WTC11 (cell line): ENCODE data around the gene ANXA11. TPM values are rescaled to one million over a fixed set of nuclear protein-coding genes. Genes with fewer than 3 reads are reported as not detected.

Source experiments
- ATAC-seq: fragments of 200-7000 bp; cut with Tn5 transposase; 2 replicates; pipeline ENCODE4 v1.10.0; 2021; ENCODE audit warnings: mild to moderate bottlenecking, moderate library complexity
- CTCF ChIA-PET: fragments of 300-600 bp; sonication (Branson Sonifier 250); formaldehyde crosslinking; loops from one replicate; lab custom pipeline; 2021; ENCODE audit warnings: antibody characterized with exemption; lab: Charles Lee
- POLR2A ChIA-PET: fragments of 350-600 bp; sonication (Branson Sonifier 250); formaldehyde crosslinking; loops from one replicate; lab custom pipeline; 2021; ENCODE audit warnings: antibody characterized with exemption; lab: Charles Lee
- DNase-seq: peaks from one replicate; pipeline ENCODE4 v3.0.0; 2021; ENCODE audit warnings: low spot score
- H3K27ac Mint-ChIP-seq: 2 replicates; pipeline ENCODE4 v1.8.0; 2021; ENCODE audit warnings: mixed read lengths
- H3K27me3 Mint-ChIP-seq: 2 replicates; pipeline ENCODE4 v1.8.0; 2021; ENCODE audit warnings: low read depth, mild to moderate bottlenecking, moderate library complexity, mixed read lengths
- H3K36me3 Mint-ChIP-seq: 2 replicates; pipeline ENCODE4 v1.8.0; 2021; ENCODE audit warnings: mixed read lengths
- H3K4me1 Mint-ChIP-seq: 2 replicates; pipeline ENCODE4 v1.8.0; 2022; ENCODE audit warnings: mixed read lengths
- H3K4me3 Mint-ChIP-seq: 2 replicates; pipeline ENCODE4 v1.8.0; 2021; ENCODE audit warnings: mild to moderate bottlenecking, moderate library complexity, mixed read lengths
- H3K9me3 Mint-ChIP-seq: 2 replicates; pipeline ENCODE4 v1.8.0; 2021; ENCODE audit warnings: mixed read lengths
- CTCF ChIP-seq: fragments of 200-600 bp; IDR thresholded peaks from 2 replicates; pipeline ENCODE4 v1.8.0; 2022; ENCODE audit warnings: antibody characterized with exemption
- E2F1 ChIP-seq: sonication (generic); formaldehyde crosslinking; IDR thresholded peaks from 2 replicates; pipeline ENCODE4 v1.8.0; 2022; ENCODE audit warnings: mild to moderate bottlenecking, missing genetic modification reagents
- ERG ChIP-seq: fragments of 250-450 bp; sonication (Bioruptor Pico); IDR thresholded peaks from 2 replicates; pipeline ENCODE4 v1.8.0; 2021; ENCODE audit warnings: mild to moderate bottlenecking
- HMGXB4 ChIP-seq: sonication (generic); formaldehyde crosslinking; IDR thresholded peaks from 2 replicates; pipeline ENCODE4 v1.8.1; 2023; ENCODE audit warnings: mild to moderate bottlenecking, moderate library complexity, missing genetic modification reagents
- NFATC4 ChIP-seq: fragments of 250-450 bp; sonication (Bioruptor Pico); IDR thresholded peaks from 2 replicates; pipeline ENCODE4 v1.9.0; 2021; ENCODE audit warnings: mild to moderate bottlenecking
- NFYB ChIP-seq: sonication (generic); formaldehyde crosslinking; conservative IDR thresholded peaks from 2 replicates; pipeline ENCODE4 v1.8.0; 2022; ENCODE audit warnings: low read depth, missing genetic modification reagents
- NR2C2 ChIP-seq: sonication (generic); formaldehyde crosslinking; IDR thresholded peaks from 2 replicates; pipeline ENCODE4 v1.8.0; 2022; ENCODE audit warnings: mild to moderate bottlenecking, missing genetic modification reagents
- PRDM15 ChIP-seq: sonication (generic); formaldehyde crosslinking; IDR thresholded peaks from 2 replicates; pipeline ENCODE4 v1.8.0; 2022; ENCODE audit warnings: missing genetic modification reagents
- RELA ChIP-seq: sonication (generic); formaldehyde crosslinking; IDR thresholded peaks from 2 replicates; pipeline ENCODE4 v1.8.1; 2022; ENCODE audit warnings: missing genetic modification reagents, mild to moderate bottlenecking, borderline replicate concordance
- SMAD4 ChIP-seq: sonication (generic); formaldehyde crosslinking; IDR thresholded peaks from 2 replicates; pipeline ENCODE4 v1.8.0; 2022; ENCODE audit warnings: mild to moderate bottlenecking, missing genetic modification reagents
- TEAD4 ChIP-seq: sonication (generic); formaldehyde crosslinking; IDR thresholded peaks from 2 replicates; pipeline ENCODE4 v1.8.0; 2022; ENCODE audit warnings: mild to moderate bottlenecking, missing genetic modification reagents
- USF2 ChIP-seq: sonication (generic); formaldehyde crosslinking; IDR thresholded peaks from 2 replicates; pipeline ENCODE4 v1.8.1; 2023; ENCODE audit warnings: mild to moderate bottlenecking, missing genetic modification reagents, moderate library complexity
- ZNF121 ChIP-seq: sonication (generic); formaldehyde crosslinking; IDR thresholded peaks from 2 replicates; pipeline ENCODE4 v1.8.0; 2023; ENCODE audit warnings: missing genetic modification reagents
- ZSCAN18 ChIP-seq: fragments of 250-450 bp; sonication (Bioruptor Pico); IDR thresholded peaks from 2 replicates; pipeline ENCODE4 v2.1.2; 2022; ENCODE audit warnings: mild to moderate bottlenecking, moderate library complexity
- total RNA-seq: library from RNA; stranded (reverse); gene quantifications from 3 replicates; pipeline ENCODE4 v1.2.3, GENCODE V29; 2021

ANXA11 gene
- total RNA-seq, 1 experiment from 2014 or later: 83.3 TPM

GRCh38 chr10:80144696-80145131 is 60.6 kb downstream of the ANXA11 start:
- ChIA-PET POLR2A (interaction anchor here (1.4 kb wide), 1 partner anchor 78 kb away, joined by 6 read pairs; no protein-coding TSS in a partner anchor), CTCF (interaction anchor here (0.9 to 2.4 kb wide), 11 partner anchors 10 to 116 kb away, joined by 3 to 66 read pairs (median 11); partner anchors contain the start of gene PLAC9)
- no peak overlapping the region for H3K4me3 Mint-ChIP-seq
- no peaks in the 10 kb centered on the region for H3K36me3 Mint-ChIP-seq
- H3K9me3 Mint-ChIP-seq: no peaks in the 10 kb centered on the region
- H3K4me1 Mint-ChIP-seq: peaks cover 6% of the 10 kb centered on the region
- ATAC-seq: no peak; the same call in 1 of the 2 replicates
- DNase-seq: no peak
- no peaks in the 10 kb centered on the region for H3K27me3 Mint-ChIP-seq
- H3K27ac Mint-ChIP-seq: no peak overlapping the region
- no peak for TF ChIP-seq ZSCAN18 (CRISPR knock-in tag)

- peak; percentile 67 for ATAC-seq
- ChIA-PET POLR2A (interaction anchor here (1.4 kb wide), 1 partner anchor 79 kb away, joined by 6 read pairs; no protein-coding TSS in a partner anchor), CTCF (interaction anchor here (0.8 to 2.4 kb wide), 26 partner anchors 10 to 116 kb away, joined by 3 to 66 read pairs (median 5); partner anchors contain the start of gene PLAC9)
- peak; percentile 24 for DNase-seq
- Mint-ChIP-seq H3K9me3 (no peaks in the 10 kb centered on the region), H3K27me3 (no peaks in the 10 kb centered on the region), H3K27ac (no peak overlapping the region), H3K4me3 (no peak overlapping the region; the same call in 1 of the 2 replicates), H3K36me3 (no peaks in the 10 kb centered on the region), H3K4me1 (peaks cover 6% of the 10 kb centered on the region)
- no peak for TF ChIP-seq ZNF121 (CRISPR knock-in tag)
- 0 out of 2 replicates have a peak, but pooled peaks have one; percentile 10 for TF ChIP-seq CTCF
These were observed 61.2 kb downstream of the ANXA11 start for GRCh38 chr10:80144067-80144695.

- CTCF ChIA-PET: interaction anchor here (2.3 kb wide), 1 partner anchor 82 kb away, joined by 22 read pairs; no protein-coding TSS in a partner anchor
- ATAC-seq: no peak
- TF ChIP-seq HMGXB4 (no peak), NR2C2 (CRISPR knock-in tag) (no peak), SMAD4 (CRISPR knock-in tag) (no peak), PRDM15 (no peak), NFATC4 (CRISPR knock-in tag) (no peak), ERG (CRISPR knock-in tag) (no peak), TEAD4 (no peak), USF2 (CRISPR knock-in tag) (no peak), E2F1 (CRISPR knock-in tag) (no peak), RELA (CRISPR knock-in tag) (no peak), NFYB (CRISPR knock-in tag) (no peak)
These were observed 63.5 kb downstream of the ANXA11 start for GRCh38 chr10:80141696-80142460.

More at GRCh38 chr10:80141696-80142460, 63.5 kb downstream of the ANXA11 start:
- no peak overlapping the region for H3K4me3 Mint-ChIP-seq
- no peaks in the 10 kb centered on the region for H3K36me3 Mint-ChIP-seq
- H3K27me3 Mint-ChIP-seq: no peaks in the 10 kb centered on the region
- no peak for DNase-seq
- H3K27ac Mint-ChIP-seq: no peak overlapping the region
- H3K4me1 Mint-ChIP-seq: peaks cover 12% of the 10 kb centered on the region
- H3K9me3 Mint-ChIP-seq: no peaks in the 10 kb centered on the region
- POLR2A ChIA-PET: no interaction called here
